Keratinocyte (primary cell): ENCODE results near the gene WDR82.

Experiments
- CTCF ChIP-seq, 3 experiments: IDR thresholded peaks in 1 of 3; conservative IDR thresholded peaks in 1 of 3; optimal IDR thresholded peaks in 1 of 3; 2 replicates in 2 of 3; 3 replicates in 1 of 3; pipeline versions ENCODE3 to v1.5.1; 2011; ENCODE audit warnings: low read length in 3 of 3, mild to moderate bottlenecking in 3 of 3, moderate library complexity in 2 of 3, control low read depth in 1 of 3, inconsistent platforms in 1 of 3; ENCODE audit not compliant: insufficient read depth in 2 of 3; ENCODE audit errors: extremely low read depth in 1 of 3
- EZH2 ChIP-seq: IDR thresholded peaks from one replicate; pipeline ENCODE4 v1.6.1; 2012; ENCODE audit warnings: inconsistent platforms, mild to moderate bottlenecking, low read length, moderate library complexity

- TF ChIP-seq CTCF (optimal IDR thresholded peaks at IDR 0.05 in 1 of 3, IDR thresholded peaks at IDR 0.05 in 1 of 3, conservative IDR thresholded peaks at IDR 0.05 in 1 of 3; ENCODE audit: extremely low read depth in 1 of 3, insufficient read depth in 2 of 3, low read length in 3 of 3) (no peak), EZH2 (no peak)
Observed at GRCh38 chr3:52306978-52307377, 28.5 kb upstream of the WDR82 start.
